ENCODE measurements around the gene PCDHB1.

DNA sequence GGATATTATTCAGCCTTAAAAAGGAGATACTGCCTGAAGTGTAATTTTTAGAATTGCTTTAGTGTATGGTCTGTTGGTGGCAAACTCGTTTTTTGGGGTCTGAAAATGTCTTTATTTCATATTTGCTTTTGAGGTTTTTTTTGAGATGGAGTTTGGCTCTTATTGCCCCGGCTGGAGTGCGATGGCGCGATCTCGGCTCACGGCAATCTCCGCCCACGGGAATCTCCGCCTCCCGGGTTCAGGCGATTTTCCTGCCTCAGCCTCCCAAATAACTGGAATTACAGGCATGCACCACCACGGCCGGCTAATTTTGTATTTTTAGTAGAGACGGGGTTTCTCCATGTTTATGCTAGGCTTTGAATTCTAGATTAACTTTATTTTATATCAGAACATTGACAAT lies 20.2 kb upstream of the PCDHB1 start:
- TF ChIP-seq CTCF (IDR thresholded peaks at IDR 0.05) (no peak), POLR2A (IDR thresholded peaks at IDR 0.05) (no peak), EP300 (IDR thresholded peaks at IDR 0.05) (no peak)
